Spleen (tissue), 11 donors: ENCODE results near the gene RASA3. TPM values are rescaled to one million over a fixed set of nuclear protein-coding genes. Genes with fewer than 3 reads are reported as not detected.

Experiments
- DNase-seq: peaks from one replicate; pipeline ENCODE4 v3.0.0-alpha.2; 2020
- H3K27ac ChIP-seq, 8 donors: fragments of 200-600 bp; sonication (generic) in 7 of 8; 1 replicate in 4 of 8; 2 replicates in 4 of 8; pipeline versions ENCODE4 v1.5.0 to v1.8.0; 2016 to 2021; ENCODE audit warnings: inconsistent platforms in 4 of 8, mild to moderate bottlenecking in 4 of 8, moderate library complexity in 1 of 8
- H3K27me3 ChIP-seq, 7 donors: fragments of 200-600 bp; sonication (generic) in 6 of 7; replicated peaks in 1 of 7; 1 replicate in 4 of 7; 2 replicates in 3 of 7; pipeline versions ENCODE4 v1.5.0 to v1.8.0; 2016 to 2021; ENCODE audit warnings: inconsistent platforms in 3 of 7, mild to moderate bottlenecking in 1 of 7
- H3K36me3 ChIP-seq, 6 donors: fragments of 200-600 bp; sonication (generic) in 5 of 6; 1 replicate in 4 of 6; 2 replicates in 2 of 6; pipeline versions ENCODE4 v1.5.0 to v1.8.0; 2016 to 2021; ENCODE audit warnings: inconsistent platforms in 2 of 6
- H3K4me1 ChIP-seq, 6 donors: fragments of 200-600 bp; sonication (generic) in 5 of 6; 1 replicate in 3 of 6; 2 replicates in 3 of 6; pipeline versions ENCODE4 v1.5.0 to v1.8.0; 2016 to 2021; ENCODE audit warnings: inconsistent platforms in 3 of 6
- H3K4me3 ChIP-seq, 8 donors: fragments of 200-600 bp; sonication (generic) in 7 of 8; 1 replicate in 4 of 8; 2 replicates in 4 of 8; pipeline versions ENCODE4 v1.5.0 to v1.8.0; 2016 to 2021; ENCODE audit warnings: inconsistent platforms in 4 of 8, mild to moderate bottlenecking in 4 of 8, moderate library complexity in 2 of 8
- H3K9me3 ChIP-seq, 8 donors: fragments of 200-600 bp; sonication (generic) in 7 of 8; 1 replicate in 4 of 8; 2 replicates in 4 of 8; pipeline versions ENCODE4 v1.5.0 to v1.8.0; 2016 to 2021; ENCODE audit warnings: inconsistent platforms in 4 of 8
- CTCF ChIP-seq, 11 experiments: fragments of 200-600 bp in 7 of 11; fragments of 450-650 bp in 4 of 11; sonication (generic) in 4 of 11; IDR thresholded peaks in 8 of 11; conservative IDR thresholded peaks in 3 of 11; 1 replicate in 7 of 11; 2 replicates in 4 of 11; pipeline versions ENCODE4 v1.4.0 to v1.8.0; 2016 to 2021; ENCODE audit warnings: antibody characterized with exemption in 11 of 11, inconsistent platforms in 4 of 11, mild to moderate bottlenecking in 1 of 11
- POLR2A ChIP-seq, 3 donors: fragments of 450-650 bp; IDR thresholded peaks; one replicate each; pipeline ENCODE4 v1.5.1; 2017; ENCODE audit warnings: antibody characterized with exemption in 3 of 3, mild to moderate bottlenecking in 1 of 3
- POLR2AphosphoS5 ChIP-seq, 3 donors: sonication (generic); formaldehyde crosslinking; IDR thresholded peaks; one replicate each; pipeline ENCODE4 v1.5.1; 2017; ENCODE audit warnings: antibody characterized with exemption in 3 of 3
- whole genome bisulfite sequencing, 5 donors: extraction: QIAGEN DNeasy Blood & Tissue Kit in 3 of 5; methylation state at CpG; one replicate each; pipeline versions ENCODE4 v1.1.5 to v1.1.7; 2013 to 2018; 5-methylcytosine and 5-hydroxymethylcytosine counted together
- intact Hi-C: fragments of 100-400 bp; cut with DNase I; formaldehyde crosslinking; loops from one replicate; pipeline ENCODE4 v1.15.0; 2023; ENCODE audit warnings: low total_unique reads
- polyA plus RNA-seq, 3 donors: library from polyadenylated mRNA; stranded (reverse); fragments of 200-250 nt; gene quantifications; one replicate each; pipeline ENCODE4 v1.2.1, GENCODE V29; 2013
- total RNA-seq, 7 donors: library from RNA; depleted of rRNA in 3 of 7; stranded (reverse); fragments of >200 nt in 3 of 7; fragmentation: NEBNext Ultra II Directional in 4 of 7; extraction: Animal tissue kit (Norgen Biotek cat#: 25700) in 4 of 7; gene quantifications; one replicate each; pipeline versions ENCODE4 v1.1.0 to v1.2.1, GENCODE V29; 2016 to 2021
- donor health status: healthy with polysubstance abuse.
- donor health status: DM: no; HTN: no; CAD: no; lungs with moderate emphysema.
- donor health status: DM: no; HTN: no; CAD: no.
- donor health status: Bipolar disorder and iron deficiency.
- donor health status: healthy.
- donor health status: DM: no; HTN: no; CAD: no.
- donor health status: DM: yes; HTN: yes; CAD: no.

The RASA3 gene
- total and polyA plus RNA-seq, 10 donors, result 11.7 to 52.8 (median 47.7) TPM

GRCh38 chr13:114147803-114148520, 15.5 kb upstream of the RASA3 start:
- DNase-seq, result no peak
- H3K4me1 ChIP-seq, result peaks cover 7 to 92% (median 51%) of the 10 kb centered on the region in 6 donors
- H3K9me3 ChIP-seq, result no peaks in the 10 kb centered on the region
- no peaks in the 10 kb centered on the region for H3K27me3 ChIP-seq
- peak overlapping the region; percentile 10 to 88 (median 64) for H3K27ac ChIP-seq
- no peak for TF ChIP-seq CTCF (IDR thresholded peaks at IDR 0.05 in 8 of 11, conservative IDR thresholded peaks at IDR 0.05 in 3 of 11)
- TF ChIP-seq POLR2AphosphoS5 (IDR thresholded peaks at IDR 0.05), result no peak
- TF ChIP-seq POLR2A (IDR thresholded peaks at IDR 0.05), result no peak
- peak overlapping the region in 1 of 8 donors; percentile 21 for H3K4me3 ChIP-seq
- WGBS, 5 donors, result 54 to 76% (median 75%) methylated on average over 11 to 22 of the region's 22 CpGs
- intact Hi-C loops, result no loop called here
- H3K36me3 ChIP-seq, result no peaks in the 10 kb centered on the region

- H3K27me3 ChIP-seq, result no peaks in the 10 kb centered on the region
- H3K4me1 ChIP-seq, result peaks cover 16 to 94% (median 61%) of the 10 kb centered on the region in 6 donors
- 70 to 77% (median 76%) methylated on average over 7 to 10 of the region's 10 CpGs for WGBS, 5 donors
- H3K36me3 ChIP-seq, result no peaks in the 10 kb centered on the region
- H3K4me3 ChIP-seq, result no peak overlapping the region
- no peaks in the 10 kb centered on the region for H3K9me3 ChIP-seq
- peak overlapping the region in 1 of 8 donors; percentile 92 for H3K27ac ChIP-seq
- peak in 1 of 11 experiments; percentile 11 for TF ChIP-seq CTCF (IDR thresholded peaks at IDR 0.05 in 8 of 11, conservative IDR thresholded peaks at IDR 0.05 in 3 of 11)
- TF ChIP-seq POLR2A (IDR thresholded peaks at IDR 0.05), result no peak
- no peak for DNase-seq
- intact Hi-C loops, result no loop called here
These were observed 14.2 kb upstream of the RASA3 start for GRCh38 chr13:114146629-114147028.

GRCh38 chr13:114146173-114146572, 13.8 kb upstream of the RASA3 start:
- TF ChIP-seq POLR2AphosphoS5 (IDR thresholded peaks at IDR 0.05), result no peak
- TF ChIP-seq POLR2A (IDR thresholded peaks at IDR 0.05), result no peak
- no peak for TF ChIP-seq CTCF (IDR thresholded peaks at IDR 0.05 in 8 of 11, conservative IDR thresholded peaks at IDR 0.05 in 3 of 11)
- Histone ChIP-seq H3K9me3 (no peaks in the 10 kb centered on the region), H3K4me3 (no peak overlapping the region), H3K27me3 (no peaks in the 10 kb centered on the region), H3K36me3 (no peaks in the 10 kb centered on the region), H3K27ac (peak overlapping the region in 1 of 8 donors; percentile 92), H3K4me1 (peaks cover 16 to 94% (median 66%) of the 10 kb centered on the region in 6 donors)
- intact Hi-C loops, result no loop called here
- DNase-seq, result no peak
- 94 to 97% (median 95%) methylated on average over 14 of the region's 14 CpGs for WGBS, 5 donors

- intact Hi-C loops, result no loop called here
- no peak for DNase-seq
- peaks cover 16 to 94% (median 70%) of the 10 kb centered on the region in 6 donors for H3K4me1 ChIP-seq
These were observed 13.3 kb upstream of the RASA3 start for GRCh38 chr13:114145722-114146121.

More at GRCh38 chr13:114145722-114146121, 13.3 kb upstream of the RASA3 start:
- Histone ChIP-seq H3K4me3 (no peak overlapping the region), H3K27ac (peak overlapping the region in 2 of 8 donors; percentile 79 to 92), H3K9me3 (no peaks in the 10 kb centered on the region), H3K36me3 (no peaks in the 10 kb centered on the region), H3K27me3 (no peaks in the 10 kb centered on the region)
- no peak for TF ChIP-seq CTCF (IDR thresholded peaks at IDR 0.05 in 8 of 11, conservative IDR thresholded peaks at IDR 0.05 in 3 of 11)
- TF ChIP-seq POLR2A (IDR thresholded peaks at IDR 0.05), result no peak
- TF ChIP-seq POLR2AphosphoS5 (IDR thresholded peaks at IDR 0.05), result no peak
- WGBS, 5 donors, result 90 to 93% (median 91%) methylated on average over 14 of the region's 14 CpGs
